Measurements from ENCODE around the gene DLG4.

Gene DLG4

DNA sequence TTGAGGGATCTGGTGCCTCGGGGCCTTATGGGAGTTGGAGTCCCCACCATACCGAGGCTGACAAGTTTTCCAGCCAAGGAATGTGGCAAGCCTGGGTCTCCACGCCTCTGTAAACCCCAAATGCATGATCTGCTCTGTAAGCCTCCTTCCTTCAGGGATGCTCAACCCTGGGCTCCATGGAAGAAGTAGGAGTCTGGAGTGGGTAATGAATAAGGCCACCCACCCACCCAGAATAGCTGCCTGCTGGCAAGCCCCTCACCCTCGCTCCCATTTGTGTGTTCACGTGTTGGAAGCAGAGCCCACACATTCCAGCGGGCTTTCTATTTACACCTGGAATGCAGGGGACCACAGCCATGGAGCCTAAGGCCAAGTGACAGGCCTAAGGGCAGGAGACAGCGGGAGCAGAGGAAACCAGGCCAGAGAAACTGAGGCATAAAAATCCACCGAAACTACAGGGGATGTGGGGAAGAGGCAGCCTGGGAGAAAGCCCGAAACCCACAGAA lies 4.4 kb downstream of the DLG4 start:
- no peak for ATAC-seq
- no peak for TF ChIP-seq PPARA (CRISPR knock-in tag; IDR thresholded peaks at IDR 0.05; ENCODE audit: borderline replicate concordance)
- TF ChIP-seq ARNTL (CRISPR knock-in tag; IDR thresholded peaks at IDR 0.05; ENCODE audit: borderline replicate concordance, low read depth) = no peak
- TF ChIP-seq TOX (CRISPR knock-in tag; IDR thresholded peaks at IDR 0.05; ENCODE audit: borderline replicate concordance) = no peak
- TF ChIP-seq ZFP3 (CRISPR knock-in tag; IDR thresholded peaks at IDR 0.05) = no peak
- TF ChIP-seq ZNF70 (CRISPR knock-in tag; IDR thresholded peaks at IDR 0.05) = no peak
- no peak for TF ChIP-seq ZNF565 (CRISPR knock-in tag; conservative IDR thresholded peaks at IDR 0.05; ENCODE audit: low read depth)

DNA sequence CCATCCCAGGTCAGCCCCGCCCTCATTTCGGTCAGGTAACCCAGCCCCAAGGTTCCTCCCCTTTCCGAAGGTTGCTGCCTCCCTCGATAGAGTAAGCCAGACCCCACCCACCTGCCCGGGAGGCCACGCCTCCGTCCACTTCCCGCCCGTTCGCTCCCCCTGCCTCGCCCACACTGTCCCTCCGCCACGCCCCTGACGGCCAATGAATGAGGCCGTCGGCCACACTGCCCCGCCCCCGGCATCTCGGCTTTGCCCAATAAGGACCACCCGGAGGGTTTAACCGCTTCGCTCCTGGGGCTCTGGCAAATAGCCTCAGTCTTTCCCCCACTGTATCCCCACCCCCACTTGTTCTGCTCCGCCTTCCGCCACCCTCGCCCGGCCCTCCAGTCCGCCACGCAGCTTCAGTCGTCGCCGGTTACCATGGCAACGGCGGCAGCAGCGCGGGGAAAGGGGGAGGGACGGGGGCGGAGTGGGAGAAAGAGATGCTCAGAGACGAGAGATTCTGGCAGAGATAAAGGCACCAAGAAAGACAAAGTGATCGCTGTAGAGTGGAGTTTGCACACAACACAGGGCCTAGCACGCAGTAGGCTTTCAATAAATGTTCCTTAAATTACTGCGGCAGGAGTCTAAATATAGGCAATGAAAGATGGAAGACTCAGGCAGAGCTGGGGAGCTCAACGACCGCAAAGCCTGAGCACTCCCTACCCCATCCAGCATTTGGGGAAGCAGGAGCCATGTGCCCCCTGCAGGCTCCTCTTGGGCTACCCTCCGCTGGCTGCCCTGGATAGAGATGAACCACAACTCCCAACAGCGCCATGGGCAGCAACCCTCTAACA lies 5.1 kb downstream of the DLG4 start:
- TF ChIP-seq PPARA (CRISPR knock-in tag; IDR thresholded peaks at IDR 0.05; ENCODE audit: borderline replicate concordance) (no peak), GLIS3 (CRISPR knock-in tag; IDR thresholded peaks at IDR 0.05) (no peak), ESRRG (CRISPR knock-in tag; IDR thresholded peaks at IDR 0.05) (no peak), ZNF70 (CRISPR knock-in tag; IDR thresholded peaks at IDR 0.05) (no peak), ZFP3 (CRISPR knock-in tag; IDR thresholded peaks at IDR 0.05) (no peak)
- TF ChIP-seq, protein P1, sequence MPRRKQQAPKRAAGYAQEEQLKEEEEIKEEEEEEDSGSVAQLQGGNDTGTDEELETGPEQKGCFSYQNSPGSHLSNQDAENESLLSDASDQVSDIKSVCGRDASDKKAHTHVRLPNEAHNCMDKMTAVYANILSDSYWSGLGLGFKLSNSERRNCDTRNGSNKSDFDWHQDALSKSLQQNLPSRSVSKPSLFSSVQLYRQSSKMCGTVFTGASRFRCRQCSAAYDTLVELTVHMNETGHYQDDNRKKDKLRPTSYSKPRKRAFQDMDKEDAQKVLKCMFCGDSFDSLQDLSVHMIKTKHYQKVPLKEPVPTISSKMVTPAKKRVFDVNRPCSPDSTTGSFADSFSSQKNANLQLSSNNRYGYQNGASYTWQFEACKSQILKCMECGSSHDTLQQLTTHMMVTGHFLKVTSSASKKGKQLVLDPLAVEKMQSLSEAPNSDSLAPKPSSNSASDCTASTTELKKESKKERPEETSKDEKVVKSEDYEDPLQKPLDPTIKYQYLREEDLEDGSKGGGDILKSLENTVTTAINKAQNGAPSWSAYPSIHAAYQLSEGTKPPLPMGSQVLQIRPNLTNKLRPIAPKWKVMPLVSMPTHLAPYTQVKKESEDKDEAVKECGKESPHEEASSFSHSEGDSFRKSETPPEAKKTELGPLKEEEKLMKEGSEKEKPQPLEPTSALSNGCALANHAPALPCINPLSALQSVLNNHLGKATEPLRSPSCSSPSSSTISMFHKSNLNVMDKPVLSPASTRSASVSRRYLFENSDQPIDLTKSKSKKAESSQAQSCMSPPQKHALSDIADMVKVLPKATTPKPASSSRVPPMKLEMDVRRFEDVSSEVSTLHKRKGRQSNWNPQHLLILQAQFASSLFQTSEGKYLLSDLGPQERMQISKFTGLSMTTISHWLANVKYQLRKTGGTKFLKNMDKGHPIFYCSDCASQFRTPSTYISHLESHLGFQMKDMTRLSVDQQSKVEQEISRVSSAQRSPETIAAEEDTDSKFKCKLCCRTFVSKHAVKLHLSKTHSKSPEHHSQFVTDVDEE (CRISPR knock-in tag; IDR thresholded peaks at IDR 0.05) = no peak
- TF ChIP-seq, protein P2, sequence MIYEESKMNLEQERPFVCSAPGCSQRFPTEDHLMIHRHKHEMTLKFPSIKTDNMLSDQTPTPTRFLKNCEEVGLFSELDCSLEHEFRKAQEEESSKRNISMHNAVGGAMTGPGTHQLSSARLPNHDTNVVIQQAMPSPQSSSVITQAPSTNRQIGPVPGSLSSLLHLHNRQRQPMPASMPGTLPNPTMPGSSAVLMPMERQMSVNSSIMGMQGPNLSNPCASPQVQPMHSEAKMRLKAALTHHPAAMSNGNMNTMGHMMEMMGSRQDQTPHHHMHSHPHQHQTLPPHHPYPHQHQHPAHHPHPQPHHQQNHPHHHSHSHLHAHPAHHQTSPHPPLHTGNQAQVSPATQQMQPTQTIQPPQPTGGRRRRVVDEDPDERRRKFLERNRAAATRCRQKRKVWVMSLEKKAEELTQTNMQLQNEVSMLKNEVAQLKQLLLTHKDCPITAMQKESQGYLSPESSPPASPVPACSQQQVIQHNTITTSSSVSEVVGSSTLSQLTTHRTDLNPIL (CRISPR knock-in tag; IDR thresholded peaks at IDR 0.05; ENCODE audit: low read depth) = no peak
- ATAC-seq = peak; percentile 87

DNA sequence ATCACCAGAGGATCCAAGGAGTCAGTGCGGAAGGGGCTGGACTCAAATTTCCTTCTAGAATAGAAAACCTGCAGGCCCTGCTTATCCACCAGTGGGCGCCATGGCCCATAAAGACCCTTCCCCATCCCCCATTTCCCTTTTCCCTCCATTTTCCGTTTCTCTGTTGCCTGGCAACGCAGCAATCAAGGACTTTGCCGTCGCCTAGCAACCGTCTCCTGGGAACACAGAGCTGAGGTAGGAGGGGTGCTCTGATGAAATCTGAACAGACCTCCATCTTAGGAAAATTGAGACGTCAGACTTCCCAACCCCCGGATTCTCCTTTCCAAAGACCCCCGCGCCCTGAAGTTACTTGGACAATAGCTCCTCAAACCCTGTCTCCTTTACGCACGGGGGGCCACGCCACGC lies 5.7 kb downstream of the DLG4 start:
- TF ChIP-seq ZC3H10 (CRISPR knock-in tag; IDR thresholded peaks at IDR 0.05) (no peak), BACH2 (CRISPR knock-in tag; IDR thresholded peaks at IDR 0.05; ENCODE audit: borderline replicate concordance) (no peak), ARNTL (CRISPR knock-in tag; IDR thresholded peaks at IDR 0.05; ENCODE audit: borderline replicate concordance, low read depth) (no peak), ISL1 (CRISPR knock-in tag; IDR thresholded peaks at IDR 0.05) (no peak), TCF4 (CRISPR knock-in tag; IDR thresholded peaks at IDR 0.05; ENCODE audit: borderline replicate concordance) (no peak), PPARA (CRISPR knock-in tag; IDR thresholded peaks at IDR 0.05; ENCODE audit: borderline replicate concordance) (no peak), RARB (CRISPR knock-in tag; IDR thresholded peaks at IDR 0.05) (no peak), ESRRG (CRISPR knock-in tag; IDR thresholded peaks at IDR 0.05) (no peak), OSR1 (CRISPR knock-in tag; IDR thresholded peaks at IDR 0.05) (no peak), ZNF70 (CRISPR knock-in tag; IDR thresholded peaks at IDR 0.05) (no peak), ZNF8 (CRISPR knock-in tag; IDR thresholded peaks at IDR 0.05) (no peak), TOX (CRISPR knock-in tag; IDR thresholded peaks at IDR 0.05; ENCODE audit: borderline replicate concordance) (no peak), GLIS3 (CRISPR knock-in tag; IDR thresholded peaks at IDR 0.05) (no peak)
- TF ChIP-seq, protein P3, sequence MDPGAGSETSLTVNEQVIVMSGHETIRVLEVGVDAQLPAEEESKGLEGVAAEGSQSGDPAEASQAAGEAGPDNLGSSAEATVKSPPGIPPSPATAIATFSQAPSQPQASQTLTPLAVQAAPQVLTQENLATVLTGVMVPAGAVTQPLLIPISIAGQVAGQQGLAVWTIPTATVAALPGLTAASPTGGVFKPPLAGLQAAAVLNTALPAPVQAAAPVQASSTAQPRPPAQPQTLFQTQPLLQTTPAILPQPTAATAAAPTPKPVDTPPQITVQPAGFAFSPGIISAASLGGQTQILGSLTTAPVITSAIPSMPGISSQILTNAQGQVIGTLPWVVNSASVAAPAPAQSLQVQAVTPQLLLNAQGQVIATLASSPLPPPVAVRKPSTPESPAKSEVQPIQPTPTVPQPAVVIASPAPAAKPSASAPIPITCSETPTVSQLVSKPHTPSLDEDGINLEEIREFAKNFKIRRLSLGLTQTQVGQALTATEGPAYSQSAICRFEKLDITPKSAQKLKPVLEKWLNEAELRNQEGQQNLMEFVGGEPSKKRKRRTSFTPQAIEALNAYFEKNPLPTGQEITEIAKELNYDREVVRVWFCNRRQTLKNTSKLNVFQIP (CRISPR knock-in tag; IDR thresholded peaks at IDR 0.05; ENCODE audit: borderline replicate concordance, low read depth) = no peak
- no peak for ATAC-seq

DNA sequence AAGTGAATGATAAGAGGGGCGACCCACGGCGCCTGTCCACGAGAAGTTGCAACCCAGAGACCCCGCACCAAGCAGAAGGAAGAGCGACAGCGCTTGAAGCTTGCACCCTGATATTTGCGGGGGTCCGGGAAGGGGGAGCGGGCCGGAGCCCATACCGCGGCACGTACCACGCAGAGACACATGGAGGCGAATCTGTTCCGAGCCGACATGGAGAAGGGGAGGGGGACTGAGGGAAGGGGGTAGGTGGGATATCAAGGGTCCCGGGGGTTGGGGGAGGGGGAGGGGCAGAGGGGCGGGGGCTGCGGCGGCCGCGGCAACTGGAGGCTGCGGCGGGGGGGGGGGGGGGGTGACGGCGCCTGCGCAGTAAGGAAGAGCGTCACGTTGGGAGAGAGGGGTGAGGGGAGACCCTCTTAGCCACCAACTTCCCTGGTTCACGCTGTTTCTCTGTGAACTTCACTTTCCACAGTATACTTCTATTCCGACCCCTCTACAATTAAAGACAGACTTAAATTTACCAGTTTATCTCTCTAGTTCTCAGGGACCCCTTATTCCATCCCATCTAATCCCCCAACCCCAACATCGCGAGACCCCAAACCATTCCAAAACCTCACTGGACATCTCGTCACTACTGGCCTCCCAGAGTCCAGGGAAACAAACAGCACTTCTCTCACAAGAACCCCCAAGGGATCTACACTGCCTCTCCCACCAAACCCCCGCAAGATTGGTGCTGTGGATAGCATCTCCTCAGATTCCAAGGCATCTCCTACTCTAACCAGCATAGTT lies 8.0 kb downstream of the DLG4 start:
- ATAC-seq = no peak
- TF ChIP-seq, protein P1 (CRISPR knock-in tag; IDR thresholded peaks at IDR 0.05) = no peak
- TF ChIP-seq CSDC2 (CRISPR knock-in tag; IDR thresholded peaks at IDR 0.05) = no peak
- TF ChIP-seq TOX (CRISPR knock-in tag; IDR thresholded peaks at IDR 0.05; ENCODE audit: borderline replicate concordance) = no peak
- no peak for TF ChIP-seq ESRRG (CRISPR knock-in tag; IDR thresholded peaks at IDR 0.05)
- TF ChIP-seq ZC3H10 (CRISPR knock-in tag; IDR thresholded peaks at IDR 0.05) = no peak
- TF ChIP-seq SNAI2 (CRISPR knock-in tag; IDR thresholded peaks at IDR 0.05) = no peak
- no peak for TF ChIP-seq ZFP3 (CRISPR knock-in tag; IDR thresholded peaks at IDR 0.05)
- TF ChIP-seq, protein P2 (CRISPR knock-in tag; IDR thresholded peaks at IDR 0.05; ENCODE audit: low read depth) = no peak
- TF ChIP-seq, protein P4, sequence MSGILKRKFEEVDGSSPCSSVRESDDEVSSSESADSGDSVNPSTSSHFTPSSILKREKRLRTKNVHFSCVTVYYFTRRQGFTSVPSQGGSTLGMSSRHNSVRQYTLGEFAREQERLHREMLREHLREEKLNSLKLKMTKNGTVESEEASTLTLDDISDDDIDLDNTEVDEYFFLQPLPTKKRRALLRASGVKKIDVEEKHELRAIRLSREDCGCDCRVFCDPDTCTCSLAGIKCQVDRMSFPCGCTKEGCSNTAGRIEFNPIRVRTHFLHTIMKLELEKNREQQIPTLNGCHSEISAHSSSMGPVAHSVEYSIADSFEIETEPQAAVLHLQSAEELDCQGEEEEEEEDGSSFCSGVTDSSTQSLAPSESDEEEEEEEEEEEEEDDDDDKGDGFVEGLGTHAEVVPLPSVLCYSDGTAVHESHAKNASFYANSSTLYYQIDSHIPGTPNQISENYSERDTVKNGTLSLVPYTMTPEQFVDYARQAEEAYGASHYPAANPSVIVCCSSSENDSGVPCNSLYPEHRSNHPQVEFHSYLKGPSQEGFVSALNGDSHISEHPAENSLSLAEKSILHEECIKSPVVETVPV (CRISPR knock-in tag; IDR thresholded peaks at IDR 0.05) = no peak
- TF ChIP-seq RARB (CRISPR knock-in tag; IDR thresholded peaks at IDR 0.05) = no peak
- no peak for TF ChIP-seq PPARA (CRISPR knock-in tag; IDR thresholded peaks at IDR 0.05; ENCODE audit: borderline replicate concordance)
